ENCODE measurements around the gene ADAMTSL1.

The ADAMTSL1 gene

GRCh38 chr9:18473652-18474279 lies at the start of gene ADAMTSL1:
Gene ADAMTSL1, plus strand, starts transcription at chr9:18474153. Its CDS starts 80 bp downstream, at chr9:18474233.
- no peak for DNase-seq

- no peak for DNase-seq
These were observed 46.3 kb upstream of the ADAMTSL1 start for GRCh38 chr9:18427691-18428090.

GRCh38 chr9:18428661-18429060 lies 45.3 kb upstream of the ADAMTSL1 start:
- no peak for DNase-seq

- DNase-seq = no peak
These were observed 44.9 kb upstream of the ADAMTSL1 start for GRCh38 chr9:18429070-18429469.

GRCh38 chr9:18433620-18434019 lies 40.3 kb upstream of the ADAMTSL1 start:
- DNase-seq = no peak

GRCh38 chr9:18437315-18438201 lies 36.4 kb upstream of the ADAMTSL1 start:
- DNase-seq = no peak

GRCh38 chr9:18438300-18438925 lies 35.5 kb upstream of the ADAMTSL1 start:
- DNase-seq = no peak

GRCh38 chr9:18438951-18439350 lies 35.0 kb upstream of the ADAMTSL1 start:
- DNase-seq = no peak

- DNase-seq = no peak
These were observed 32.7 kb upstream of the ADAMTSL1 start for GRCh38 chr9:18441261-18441660.

- DNase-seq = no peak
These were observed 31.1 kb upstream of the ADAMTSL1 start for GRCh38 chr9:18442629-18443491.

- no peak for DNase-seq
These were observed 26.8 kb upstream of the ADAMTSL1 start for GRCh38 chr9:18447131-18447530.

- DNase-seq = no peak
These were observed 26.4 kb upstream of the ADAMTSL1 start for GRCh38 chr9:18447541-18447940.

GRCh38 chr9:18448101-18448500 lies 25.9 kb upstream of the ADAMTSL1 start:
- DNase-seq = no peak

GRCh38 chr9:18451406-18451805 lies 22.5 kb upstream of the ADAMTSL1 start:
- no peak for DNase-seq

GRCh38 chr9:18452276-18452675 lies 21.7 kb upstream of the ADAMTSL1 start:
- no peak for DNase-seq

GRCh38 chr9:18456624-18457237 lies 17.2 kb upstream of the ADAMTSL1 start:
- DNase-seq = no peak

GRCh38 chr9:18457510-18457909 lies 16.4 kb upstream of the ADAMTSL1 start:
- no peak for DNase-seq

GRCh38 chr9:18459962-18460584 lies 13.9 kb upstream of the ADAMTSL1 start:
- no peak for DNase-seq

- no peak for DNase-seq
These were observed 12.5 kb upstream of the ADAMTSL1 start for GRCh38 chr9:18461496-18461895.

GRCh38 chr9:18463991-18464390 lies 10.0 kb upstream of the ADAMTSL1 start:
- DNase-seq = no peak

- DNase-seq = no peak
These were observed 7.9 kb upstream of the ADAMTSL1 start for GRCh38 chr9:18466101-18466500.

GRCh38 chr9:18467696-18468095 lies 6.3 kb upstream of the ADAMTSL1 start:
- DNase-seq = no peak

All from NCI-H187 treated with DMSO at 0.1 percent for 48 hours (cell line).